SU-DHL-6 (cell line): ENCODE data around the gene ADSS1.
A peak's percentile ranks its signal among the peaks of the same experiment; 100 is the strongest.

Source experiments
- H2AFZ ChIP-seq: fragments of 200-600 bp; sonication (generic); 2 replicates; pipeline ENCODE4 v1.6.1; 2014; ENCODE audit warnings: low read depth, mild to moderate bottlenecking, moderate library complexity, mixed read lengths, antibody characterized with exemption, low read length; ENCODE audit not compliant: severe bottlenecking
- H3F3A ChIP-seq: fragments of 200-600 bp; shearing (Covaris generic); 2 replicates; pipeline ENCODE4 v1.6.0; 2016; ENCODE audit warnings: antibody characterized with exemption, mild to moderate bottlenecking; ENCODE audit not compliant: insufficient read depth
- H3K27ac ChIP-seq: fragments of 200-600 bp; sonication (generic); 2 replicates; pipeline ENCODE4 v1.5.1; 2016; ENCODE audit warnings: low read depth, mild to moderate bottlenecking, low read length, moderate library complexity, mixed read lengths
- H3K27me3 ChIP-seq: fragments of 200-600 bp; sonication (generic), shearing (Covaris generic); 2 replicates; pipeline ENCODE4 v1.6.0; 2014; ENCODE audit warnings: mild to moderate bottlenecking, low read length
- H3K36me3 ChIP-seq: fragments of 200-600 bp; sonication (generic); 2 replicates; pipeline ENCODE4 v1.6.1; 2014; ENCODE audit warnings: mild to moderate bottlenecking, low read length, mixed read lengths
- H3K4me2 ChIP-seq: fragments of 300-600, 200-600 bp; shearing (Covaris generic), sonication (generic); 2 replicates; pipeline ENCODE4 v1.6.0; 2014; ENCODE audit warnings: low read length, low read depth, mild to moderate bottlenecking; ENCODE audit not compliant: poor library complexity, severe bottlenecking
- H3K4me3 ChIP-seq: fragments of 200-600 bp; sonication (generic); 2 replicates; pipeline ENCODE4 v1.5.1; 2014; ENCODE audit warnings: antibody characterized with exemption, low read length, mild to moderate bottlenecking, mixed read lengths; ENCODE audit not compliant: insufficient read depth, poor library complexity, severe bottlenecking
- H3K79me2 ChIP-seq: fragments of 200-600 bp; sonication (generic); 2 replicates; pipeline ENCODE4 v1.6.1; 2014; ENCODE audit warnings: mild to moderate bottlenecking, low read length, moderate library complexity; ENCODE audit not compliant: insufficient read depth
- H3K9ac ChIP-seq: fragments of 200-600 bp; sonication (generic); 2 replicates; pipeline ENCODE4 v1.7.0; 2014; ENCODE audit warnings: mild to moderate bottlenecking, low read length
- H3K9me2 ChIP-seq: fragments of 200-600 bp; sonication (generic); replicated peaks from 2 replicates; pipeline ENCODE4 v1.6.1; 2014; ENCODE audit warnings: low read length; ENCODE audit not compliant: insufficient read depth
- H3K9me3 ChIP-seq: fragments of 200-600 bp; sonication (generic); 2 replicates; pipeline ENCODE4 v1.6.1; 2014; ENCODE audit warnings: low read length, mixed read lengths; ENCODE audit not compliant: insufficient read depth
- H4K20me1 ChIP-seq: fragments of 200-600 bp; sonication (generic); 2 replicates; pipeline ENCODE4 v1.6.1; 2014; ENCODE audit warnings: low read depth, mild to moderate bottlenecking, antibody characterized with exemption, low read length, moderate library complexity, mixed read lengths
- EZH2phosphoT487 ChIP-seq: fragments of 200-600 bp; sonication (generic), shearing (Covaris generic); conservative IDR thresholded peaks from 2 replicates; pipeline ENCODE4 v1.6.1; 2018; ENCODE audit warnings: mild to moderate bottlenecking, antibody characterized with exemption, low read length, moderate library complexity, mixed read lengths
- TF ChIP-seq, protein P1 (sequence below): fragments of 200-600 bp; sonication (generic); IDR thresholded peaks from one replicate; pipeline ENCODE4 v1.5.1; 2017; ENCODE audit warnings: antibody characterized with exemption, mild to moderate bottlenecking, low read length, moderate library complexity; ENCODE audit not compliant: insufficient read depth, poor library complexity, severe bottlenecking

The ADSS1 gene

DNA sequence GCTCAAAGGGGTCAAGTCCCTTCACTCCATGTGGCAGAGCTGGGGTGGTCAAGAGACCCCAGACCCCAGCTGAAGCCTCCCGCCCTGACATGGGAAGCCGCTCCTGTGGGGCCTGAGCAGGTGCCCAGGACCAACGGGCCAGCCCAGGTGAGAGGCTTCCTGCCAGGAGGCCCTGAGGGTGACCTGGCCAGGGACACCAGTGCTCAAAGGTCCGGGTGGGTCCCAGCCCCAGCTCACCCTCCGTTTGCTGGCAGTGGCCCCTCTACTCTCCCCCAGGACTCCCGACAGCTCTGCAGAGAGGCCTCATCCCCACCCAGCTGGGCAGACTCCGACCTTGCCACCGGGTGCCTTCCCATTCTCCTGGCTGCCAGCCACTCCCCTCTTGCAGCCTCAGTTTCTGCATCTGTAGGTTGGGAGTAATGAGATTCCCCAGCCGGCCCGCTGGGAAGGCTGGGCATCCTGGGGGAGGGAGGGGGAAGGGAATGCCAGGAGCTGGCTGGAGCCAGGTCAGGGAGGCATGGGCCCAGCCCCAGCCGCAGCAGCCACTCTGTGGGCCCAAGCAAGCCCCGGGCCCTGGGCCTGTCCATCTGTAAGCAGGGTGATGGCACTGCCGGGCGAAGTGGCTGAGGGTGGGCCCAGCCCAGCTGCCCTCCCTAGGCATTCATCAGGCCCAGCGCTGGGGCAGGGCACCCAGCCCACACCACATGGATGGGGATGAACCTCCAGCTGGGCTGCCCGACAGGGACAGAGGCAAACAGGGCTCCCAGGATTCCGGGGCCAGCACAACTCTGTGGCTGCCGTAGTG lies 44.9 kb upstream of the ADSS1 start:
- H3K9ac ChIP-seq: no peak overlapping the region
- TF ChIP-seq, protein P1, sequence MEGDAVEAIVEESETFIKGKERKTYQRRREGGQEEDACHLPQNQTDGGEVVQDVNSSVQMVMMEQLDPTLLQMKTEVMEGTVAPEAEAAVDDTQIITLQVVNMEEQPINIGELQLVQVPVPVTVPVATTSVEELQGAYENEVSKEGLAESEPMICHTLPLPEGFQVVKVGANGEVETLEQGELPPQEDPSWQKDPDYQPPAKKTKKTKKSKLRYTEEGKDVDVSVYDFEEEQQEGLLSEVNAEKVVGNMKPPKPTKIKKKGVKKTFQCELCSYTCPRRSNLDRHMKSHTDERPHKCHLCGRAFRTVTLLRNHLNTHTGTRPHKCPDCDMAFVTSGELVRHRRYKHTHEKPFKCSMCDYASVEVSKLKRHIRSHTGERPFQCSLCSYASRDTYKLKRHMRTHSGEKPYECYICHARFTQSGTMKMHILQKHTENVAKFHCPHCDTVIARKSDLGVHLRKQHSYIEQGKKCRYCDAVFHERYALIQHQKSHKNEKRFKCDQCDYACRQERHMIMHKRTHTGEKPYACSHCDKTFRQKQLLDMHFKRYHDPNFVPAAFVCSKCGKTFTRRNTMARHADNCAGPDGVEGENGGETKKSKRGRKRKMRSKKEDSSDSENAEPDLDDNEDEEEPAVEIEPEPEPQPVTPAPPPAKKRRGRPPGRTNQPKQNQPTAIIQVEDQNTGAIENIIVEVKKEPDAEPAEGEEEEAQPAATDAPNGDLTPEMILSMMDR: no peak
- TF ChIP-seq EZH2phosphoT487: no peak
- no peaks in the 10 kb centered on the region for H3K9me2 ChIP-seq
- H3K4me2 ChIP-seq: no peak overlapping the region
- H2AFZ ChIP-seq: no peak overlapping the region
- H4K20me1 ChIP-seq: no peaks in the 10 kb centered on the region
- H3K27me3 ChIP-seq: no peaks in the 10 kb centered on the region
- H3K79me2 ChIP-seq: no peaks in the 10 kb centered on the region
- H3K9me3 ChIP-seq: no peaks in the 10 kb centered on the region; the same call in 1 of the 2 replicates
- H3K27ac ChIP-seq: no peak overlapping the region
- H3K36me3 ChIP-seq: no peaks in the 10 kb centered on the region
- H3K4me3 ChIP-seq: no peak overlapping the region
- H3F3A ChIP-seq: no peaks in the 10 kb centered on the region

- no peaks in the 10 kb centered on the region for H3K9me2 ChIP-seq
- no peaks in the 10 kb centered on the region for H3K27me3 ChIP-seq
- no peaks in the 10 kb centered on the region for H3K79me2 ChIP-seq
- H3K9ac ChIP-seq: no peak overlapping the region
- no peak overlapping the region for H3K4me2 ChIP-seq
- no peaks in the 10 kb centered on the region for H4K20me1 ChIP-seq
- no peak overlapping the region for H2AFZ ChIP-seq
- no peak overlapping the region for H3K4me3 ChIP-seq
- H3K36me3 ChIP-seq: no peaks in the 10 kb centered on the region
- no peak for TF ChIP-seq EZH2phosphoT487
- TF ChIP-seq, protein P1: no peak
- no peak overlapping the region for H3K27ac ChIP-seq
- H3F3A ChIP-seq: no peaks in the 10 kb centered on the region
- no peaks in the 10 kb centered on the region for H3K9me3 ChIP-seq
Observed at GRCh38 chr14:104680056-104680805, 43.8 kb upstream of the ADSS1 start.

DNA sequence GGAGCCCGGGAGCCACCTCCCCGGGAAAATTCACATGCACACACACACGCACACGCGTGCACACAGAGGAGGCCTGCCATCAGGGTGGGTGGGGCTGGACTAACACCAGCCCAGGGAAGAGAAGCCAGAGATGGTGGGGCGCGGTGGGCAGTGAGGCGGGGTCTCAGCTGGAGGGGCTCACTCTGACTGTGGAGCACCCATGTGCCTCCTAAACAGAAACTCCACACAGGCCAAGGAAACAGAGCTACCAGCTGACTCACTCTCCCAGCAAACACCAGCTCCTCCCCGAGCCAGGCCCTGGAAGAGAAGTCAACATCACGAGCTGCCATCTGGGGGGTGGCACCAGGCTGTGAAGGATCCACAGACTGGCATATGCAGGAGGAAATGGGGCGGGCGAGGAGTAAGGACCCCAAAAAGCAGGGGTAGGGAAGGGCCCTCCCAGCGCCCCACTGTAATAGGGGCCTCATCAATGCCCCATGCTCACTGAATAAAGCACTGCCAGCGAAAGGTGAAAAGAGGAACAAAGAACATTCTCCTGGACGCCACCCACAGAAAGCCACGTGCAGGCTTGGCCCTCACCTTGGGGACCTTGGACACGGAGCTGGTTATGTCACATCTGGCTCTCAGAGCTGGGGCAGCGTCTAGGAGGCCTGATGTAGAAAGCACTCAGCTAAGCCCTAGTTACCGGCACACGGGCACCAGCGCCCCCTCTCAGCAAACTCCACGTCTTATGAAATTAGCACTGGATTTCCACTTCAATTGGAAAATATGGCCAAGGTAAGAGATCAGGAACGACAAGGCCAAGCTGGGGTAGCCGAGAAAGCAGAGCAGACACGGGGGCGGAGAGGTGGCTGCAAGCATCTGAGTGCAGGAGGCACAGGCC lies 43.0 kb upstream of the ADSS1 start:
- Histone ChIP-seq H3K9me2 (no peaks in the 10 kb centered on the region), H3K36me3 (no peaks in the 10 kb centered on the region), H3K9me3 (no peaks in the 10 kb centered on the region), H3K27ac (no peak overlapping the region), H3K27me3 (no peaks in the 10 kb centered on the region), H3K79me2 (no peaks in the 10 kb centered on the region), H3F3A (no peaks in the 10 kb centered on the region), H2AFZ (no peak overlapping the region), H4K20me1 (no peaks in the 10 kb centered on the region), H3K9ac (no peak overlapping the region), H3K4me3 (no peak overlapping the region), H3K4me2 (no peak overlapping the region)
- TF ChIP-seq, protein P1: peak; percentile 58
- TF ChIP-seq EZH2phosphoT487: no peak
